HEK293 (cell line): ENCODE results near the gene ABHD12B.

Experiments
- ATF2 ChIP-seq: fragments of 450-650 bp; formaldehyde crosslinking; IDR thresholded peaks from 2 replicates; pipeline ENCODE4 v1.5.1; 2016; ENCODE audit warnings: missing biosample characterization, missing genetic modification characterization, low read depth
- GLIS1 ChIP-seq: fragments of 450-650 bp; formaldehyde crosslinking; IDR thresholded peaks from 2 replicates; pipeline ENCODE4 v1.5.1; 2016; ENCODE audit warnings: missing biosample characterization, missing genetic modification characterization
- HOXC10 ChIP-seq: sonication (generic); formaldehyde crosslinking; IDR thresholded peaks from 2 replicates; pipeline ENCODE4 v1.8.1; 2023; ENCODE audit warnings: mild to moderate bottlenecking, missing genetic modification reagents
- IKZF3 ChIP-seq: fragments of 450-650 bp; IDR thresholded peaks from 2 replicates; pipeline ENCODE4 v1.5.0; 2018; ENCODE audit warnings: missing biosample characterization, mild to moderate bottlenecking, missing genetic modification characterization, moderate library complexity
- KLF1 ChIP-seq: fragments of 450-650 bp; formaldehyde crosslinking; IDR thresholded peaks from 2 replicates; pipeline ENCODE4 v1.5.1; 2016; ENCODE audit warnings: missing biosample characterization, missing genetic modification characterization
- KLF17 ChIP-seq: fragments of 450-650 bp; formaldehyde crosslinking; IDR thresholded peaks from 2 replicates; pipeline ENCODE4 v1.5.1; 2016; ENCODE audit warnings: missing biosample characterization, missing genetic modification characterization
- MEIS1 ChIP-seq: sonication (generic); formaldehyde crosslinking; IDR thresholded peaks from 2 replicates; pipeline ENCODE4 v1.8.1; 2022; ENCODE audit warnings: missing genetic modification reagents, mild to moderate bottlenecking, borderline replicate concordance
- PRDM2 ChIP-seq: fragments of 450-650 bp; formaldehyde crosslinking; IDR thresholded peaks from 2 replicates; pipeline ENCODE4 v1.5.1; 2016; ENCODE audit warnings: missing biosample characterization, missing genetic modification characterization, borderline replicate concordance
- REST ChIP-seq: fragments of 450-650 bp; formaldehyde crosslinking; IDR thresholded peaks from 2 replicates; pipeline ENCODE4 v1.5.1; 2016; ENCODE audit warnings: missing biosample characterization, missing genetic modification characterization
- SP7 ChIP-seq: fragments of 450-650 bp; formaldehyde crosslinking; IDR thresholded peaks from 2 replicates; pipeline ENCODE4 v1.5.1; 2016; ENCODE audit warnings: missing biosample characterization, missing genetic modification characterization
- ZBTB10 ChIP-seq: fragments of 450-650 bp; formaldehyde crosslinking; IDR thresholded peaks from 2 replicates; pipeline ENCODE4 v1.5.1; 2016; ENCODE audit warnings: missing biosample characterization, missing genetic modification characterization
- ZBTB21 ChIP-seq: fragments of 450-650 bp; formaldehyde crosslinking; IDR thresholded peaks from 2 replicates; pipeline ENCODE4 v1.5.1; 2017; ENCODE audit warnings: missing biosample characterization, missing genetic modification characterization
- ZEB2 ChIP-seq: fragments of 450-650 bp; formaldehyde crosslinking; IDR thresholded peaks from 2 replicates; pipeline ENCODE4 v1.5.1; 2016; ENCODE audit warnings: missing biosample characterization, missing genetic modification characterization
- ZIC2 ChIP-seq: fragments of 450-650 bp; formaldehyde crosslinking; IDR thresholded peaks from 2 replicates; pipeline ENCODE4 v1.5.1; 2016; ENCODE audit warnings: missing biosample characterization, missing genetic modification characterization
- ZNF132 ChIP-seq: fragments of 450-650 bp; formaldehyde crosslinking; IDR thresholded peaks from 2 replicates; pipeline ENCODE4 v1.5.1; 2017; ENCODE audit warnings: missing biosample characterization, missing genetic modification characterization, borderline replicate concordance
- ZNF138 ChIP-seq: fragments of 450-650 bp; formaldehyde crosslinking; IDR thresholded peaks from 2 replicates; pipeline ENCODE4 v1.5.1; 2016; ENCODE audit warnings: missing biosample characterization, missing genetic modification characterization, borderline replicate concordance
- ZNF174 ChIP-seq: fragments of 450-650 bp; formaldehyde crosslinking; IDR thresholded peaks from 2 replicates; pipeline ENCODE4 v1.5.0; 2017; ENCODE audit warnings: missing biosample characterization, mild to moderate bottlenecking, missing genetic modification characterization
- ZNF362 ChIP-seq: fragments of 450-650 bp; formaldehyde crosslinking; IDR thresholded peaks from 2 replicates; pipeline ENCODE4 v1.5.1; 2016; ENCODE audit warnings: missing biosample characterization, missing genetic modification characterization
- ZNF449 ChIP-seq: fragments of 450-650 bp; formaldehyde crosslinking; IDR thresholded peaks from 2 replicates; pipeline ENCODE4 v1.5.1; 2017; ENCODE audit warnings: missing biosample characterization, mild to moderate bottlenecking, missing genetic modification characterization, moderate library complexity
- ZNF621 ChIP-seq: fragments of 450-650 bp; formaldehyde crosslinking; IDR thresholded peaks from 2 replicates; pipeline ENCODE4 v1.5.1; 2017; ENCODE audit warnings: missing biosample characterization, missing genetic modification characterization
- ZNF677 ChIP-seq: fragments of 450-650 bp; IDR thresholded peaks from 2 replicates; pipeline ENCODE4 v1.5.0; 2018; ENCODE audit warnings: missing biosample characterization, mild to moderate bottlenecking, missing genetic modification characterization, moderate library complexity

Gene ABHD12B

GRCh38 chr14:50943943-50944646 lies 72.2 kb downstream of the ABHD12B start, which contains the start of gene PYGL (continued):
- TF ChIP-seq ZNF138 (tag by site-specific recombination) (no peak), HOXC10 (CRISPR knock-in tag) (no peak), ZNF174 (tag by site-specific recombination) (no peak), ZEB2 (tag by site-specific recombination) (peak; percentile 0), ZBTB10 (tag by site-specific recombination) (peak; percentile 57; the same call in 1 of the 2 replicates), ZIC2 (peak; percentile 60), KLF1 (tag by site-specific recombination) (peak; percentile 50), GLIS1 (tag by site-specific recombination) (peak; percentile 23; the same call in 1 of the 2 replicates), KLF17 (tag by site-specific recombination) (no peak), PRDM2 (tag by site-specific recombination) (no peak), SP7 (tag by site-specific recombination) (peak; percentile 16; the same call in 1 of the 2 replicates), ZNF677 (tag by site-specific recombination) (no peak; the same call in 1 of the 2 replicates), IKZF3 (tag by site-specific recombination) (no peak), MEIS1 (CRISPR knock-in tag) (no peak), REST (tag by site-specific recombination) (no peak), ATF2 (tag by site-specific recombination) (no peak), ZBTB21 (tag by site-specific recombination) (no peak), ZNF449 (peak; percentile 42; the same call in 1 of the 2 replicates), ZNF132 (tag by site-specific recombination) (no peak), ZNF621 (tag by site-specific recombination) (no peak), ZNF362 (tag by site-specific recombination) (no peak)
